C4-2B (cell line): ENCODE measurements around the gene WDR5.

Experiments used
- H3K27ac ChIP-seq: fragments of 450-650 bp; 2 replicates; pipeline ENCODE4 v1.5.1; 2017
- ZFX ChIP-seq: fragments of 450-650 bp; IDR thresholded peaks from 2 replicates; pipeline ENCODE4 v1.6.1; 2017
- TF ChIP-seq, protein P1 (sequence below): fragments of 450-650 bp; conservative IDR thresholded peaks from 2 replicates; pipeline ENCODE4 v1.5.1; 2017; ENCODE audit warnings: mild to moderate bottlenecking

WDR5 gene

GRCh38 chr9:134188386-134189144 is 52.7 kb downstream of the WDR5 start:
- H3K27ac ChIP-seq = no peak overlapping the region

GRCh38 chr9:134189145-134189469 is 53.2 kb downstream of the WDR5 start:
- H3K27ac ChIP-seq = no peak overlapping the region
- TF ChIP-seq ZFX = no peak
- TF ChIP-seq, protein P1, sequence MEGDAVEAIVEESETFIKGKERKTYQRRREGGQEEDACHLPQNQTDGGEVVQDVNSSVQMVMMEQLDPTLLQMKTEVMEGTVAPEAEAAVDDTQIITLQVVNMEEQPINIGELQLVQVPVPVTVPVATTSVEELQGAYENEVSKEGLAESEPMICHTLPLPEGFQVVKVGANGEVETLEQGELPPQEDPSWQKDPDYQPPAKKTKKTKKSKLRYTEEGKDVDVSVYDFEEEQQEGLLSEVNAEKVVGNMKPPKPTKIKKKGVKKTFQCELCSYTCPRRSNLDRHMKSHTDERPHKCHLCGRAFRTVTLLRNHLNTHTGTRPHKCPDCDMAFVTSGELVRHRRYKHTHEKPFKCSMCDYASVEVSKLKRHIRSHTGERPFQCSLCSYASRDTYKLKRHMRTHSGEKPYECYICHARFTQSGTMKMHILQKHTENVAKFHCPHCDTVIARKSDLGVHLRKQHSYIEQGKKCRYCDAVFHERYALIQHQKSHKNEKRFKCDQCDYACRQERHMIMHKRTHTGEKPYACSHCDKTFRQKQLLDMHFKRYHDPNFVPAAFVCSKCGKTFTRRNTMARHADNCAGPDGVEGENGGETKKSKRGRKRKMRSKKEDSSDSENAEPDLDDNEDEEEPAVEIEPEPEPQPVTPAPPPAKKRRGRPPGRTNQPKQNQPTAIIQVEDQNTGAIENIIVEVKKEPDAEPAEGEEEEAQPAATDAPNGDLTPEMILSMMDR = no peak

More at GRCh38 chr9:134188386-134189144, 52.7 kb downstream of the WDR5 start:
- no peak for TF ChIP-seq ZFX
- TF ChIP-seq, protein P1 = no peak

- H3K27ac ChIP-seq = no peak overlapping the region
- TF ChIP-seq, protein P1 = no peak
Observed at GRCh38 chr9:134189470-134190231, 53.8 kb downstream of the WDR5 start.

- no peak overlapping the region for H3K27ac ChIP-seq
- TF ChIP-seq, protein P1 = no peak
- TF ChIP-seq ZFX = no peak
Observed at GRCh38 chr9:134190232-134191121, 54.6 kb downstream of the WDR5 start.

GRCh38 chr9:134191455-134192209 is 55.8 kb downstream of the WDR5 start:
- TF ChIP-seq, protein P1 = no peak
- TF ChIP-seq ZFX = no peak
- no peak overlapping the region for H3K27ac ChIP-seq

GRCh38 chr9:134192311-134192950 is 56.5 kb downstream of the WDR5 start:
- TF ChIP-seq, protein P1 = no peak
- no peak for TF ChIP-seq ZFX

More at GRCh38 chr9:134192311-134192950, 56.5 kb downstream of the WDR5 start:
- no peak overlapping the region for H3K27ac ChIP-seq
